Body of pancreas (tissue), 4 donors: ENCODE results near the gene NCF4. TPM values are rescaled to one million over a fixed set of nuclear protein-coding genes. Genes with fewer than 3 reads are reported as not detected.

Source experiments
- ATAC-seq: fragments of 150-250 bp; one replicate; pipeline ENCODE4 v1.9.1; 2016
- DNase-seq, 4 donors: peaks; one replicate each; pipeline ENCODE4 v3.0.0-alpha.2; 2019
- H3K27ac ChIP-seq, 4 donors: fragments of 200-600 bp; sonication (generic); 1 replicate in 3 of 4; 2 replicates in 1 of 4; pipeline versions ENCODE4 v1.5.1 to v1.6.1; 2016 to 2019; ENCODE audit warnings: mild to moderate bottlenecking in 1 of 4, mixed read lengths in 1 of 4, moderate library complexity in 1 of 4
- H3K27me3 ChIP-seq, 2 donors: fragments of 200-600 bp; sonication (generic); one replicate each; pipeline ENCODE4 v1.6.0; 2016; ENCODE audit warnings: mild to moderate bottlenecking in 1 of 2
- H3K36me3 ChIP-seq, 2 donors: fragments of 200-600 bp; sonication (generic); replicated peaks in 1 of 2; 2 replicates each; pipeline ENCODE4 v1.5.1; 2016; ENCODE audit warnings: low read depth in 2 of 2; ENCODE audit not compliant: insufficient read depth in 1 of 2
- H3K4me1 ChIP-seq: fragments of 200-600 bp; sonication (generic); one replicate; pipeline ENCODE4 v1.6.0; 2016
- H3K4me3 ChIP-seq, 2 donors: fragments of 200-600 bp; sonication (generic); 1 replicate in 1 of 2; 2 replicates in 1 of 2; pipeline ENCODE4 v1.5.1; 2016 to 2019
- H3K9me3 ChIP-seq, 3 donors: fragments of 200-600 bp; sonication (generic); 1 replicate in 2 of 3; 2 replicates in 1 of 3; pipeline ENCODE4 v1.5.1; 2016
- CTCF ChIP-seq, 7 experiments: fragments of 450-650 bp in 4 of 7; fragments of 200-600 bp in 3 of 7; sonication (generic) in 3 of 7; IDR thresholded peaks; one replicate each; pipeline ENCODE4 v1.5.1; 2016 to 2019; ENCODE audit warnings: antibody characterized with exemption in 7 of 7
- POLR2A ChIP-seq, 3 donors: fragments of 450-650 bp; IDR thresholded peaks; one replicate each; pipeline ENCODE4 v1.6.1; 2016; ENCODE audit warnings: antibody characterized with exemption in 3 of 3, mild to moderate bottlenecking in 2 of 3
- WGBS, 2 donors: methylation state at CpG; one replicate each; pipeline ENCODE4 v1.1.5; 2017; 5-methylcytosine and 5-hydroxymethylcytosine counted together
- intact Hi-C: fragments of 100-400 bp; cut with DNase I; formaldehyde crosslinking; loops from one replicate; pipeline ENCODE4 v1.15.1; 2023
- total RNA-seq, 2 donors: library from RNA; depleted of rRNA; stranded (reverse); fragments of >200 nt; gene quantifications; one replicate each; pipeline ENCODE4 v1.1.0, GENCODE V29; 2016

The NCF4 gene
- total RNA-seq, 2 donors from 2014 or later: 5.9 to 6.0 TPM

- TF ChIP-seq CTCF (IDR thresholded peaks at IDR 0.05) (no peak), POLR2A (IDR thresholded peaks at IDR 0.05) (no peak)
- intact Hi-C loops: no loop called here
- H3K27ac ChIP-seq: no peak overlapping the region
- no peaks in the 10 kb centered on the region for H3K9me3 ChIP-seq
- peaks cover 0 to 34% of the 10 kb centered on the region in 2 donors for H3K27me3 ChIP-seq
- H3K4me3 ChIP-seq: no peak overlapping the region
- WGBS, 2 donors: 0 to 1% methylated on average over 4 to 12 of the region's 12 CpGs
- peak; percentile 25 for ATAC-seq
- no peak for DNase-seq
- H3K36me3 ChIP-seq: no peaks in the 10 kb centered on the region
- peaks cover 21% of the 10 kb centered on the region for H3K4me1 ChIP-seq
Observed at GRCh38 chr22:36816339-36816635, 44.5 kb upstream of the NCF4 start.

GRCh38 chr22:36816636-36817524, 43.9 kb upstream of the NCF4 start, which contains the start of gene PVALB:
Gene PVALB (minus strand): TSS chr22:36817035. CDS start chr22:36817005, 30 bp downstream.
- Histone ChIP-seq H3K36me3 (no peaks in the 10 kb centered on the region), H3K27ac (no peak within 1 kb of the TSS), H3K27me3 (peaks cover 0 to 34% of the 10 kb centered on the region in 2 donors), H3K4me1 (peaks cover 21% of the 10 kb centered on the region), H3K9me3 (no peaks in the 10 kb centered on the region), H3K4me3 (no peak within 1 kb of the TSS)
- no peak for TF ChIP-seq POLR2A (IDR thresholded peaks at IDR 0.05)
- TF ChIP-seq CTCF (IDR thresholded peaks at IDR 0.05): peak in 1 of 7 experiments; percentile 7
- DNase-seq: peak; percentile 6 to 44 (median 24)
- WGBS, 2 donors: 0 to 2% methylated on average over 17 to 71 of the region's 75 CpGs
- intact Hi-C loops: no loop called here
- peak; percentile 78 for ATAC-seq

GRCh38 chr22:36817525-36817848, 43.3 kb upstream of the NCF4 start:
- intact Hi-C loops: no loop called here
- Histone ChIP-seq H3K4me3 (no peak overlapping the region), H3K27ac (no peak overlapping the region), H3K27me3 (peaks cover 0 to 34% of the 10 kb centered on the region in 2 donors), H3K36me3 (no peaks in the 10 kb centered on the region), H3K4me1 (peaks cover 21% of the 10 kb centered on the region), H3K9me3 (no peaks in the 10 kb centered on the region)
- ATAC-seq: no peak
- TF ChIP-seq CTCF (IDR thresholded peaks at IDR 0.05) (no peak), POLR2A (IDR thresholded peaks at IDR 0.05) (no peak)
- WGBS, 2 donors: 29 to 32% methylated on average over 5 of the region's 5 CpGs
- DNase-seq: no peak

- Histone ChIP-seq H3K36me3 (no peaks in the 10 kb centered on the region), H3K4me1 (peaks cover 21% of the 10 kb centered on the region), H3K27me3 (peaks cover 0 to 34% of the 10 kb centered on the region in 2 donors), H3K4me3 (no peak overlapping the region), H3K9me3 (no peaks in the 10 kb centered on the region), H3K27ac (no peak overlapping the region)
- no peak for ATAC-seq
- no peak for DNase-seq
- intact Hi-C loops: no loop called here
- TF ChIP-seq POLR2A (IDR thresholded peaks at IDR 0.05) (no peak), CTCF (IDR thresholded peaks at IDR 0.05) (no peak)
- 37 to 69% methylated on average over 3 to 6 of the region's 6 CpGs for WGBS, 2 donors
Observed at GRCh38 chr22:36818010-36818642, 42.7 kb upstream of the NCF4 start.
